Chondrocyte (in vitro differentiated cells): ENCODE measurements around the gene PDE9A. TPM values are rescaled to one million over a fixed set of nuclear protein-coding genes. Genes with fewer than 3 reads are reported as not detected.

Source experiments
- DNase-seq: peaks from one replicate; pipeline ENCODE4 v3.0.0; 2021; ENCODE audit warnings: mixed read lengths, low spot score
- H3K27ac Mint-ChIP-seq: one replicate; pipeline ENCODE4 v1.8.0; 2021; ENCODE audit warnings: mild to moderate bottlenecking, moderate library complexity, mixed read lengths; ENCODE audit not compliant: unreplicated experiment
- H3K27me3 Mint-ChIP-seq: 2 replicates; pipeline ENCODE4 v1.8.0; 2021; ENCODE audit warnings: low read depth, mixed read lengths
- H3K36me3 Mint-ChIP-seq: 2 replicates; pipeline ENCODE4 v1.8.0; 2021; ENCODE audit warnings: low read depth, mixed read lengths
- H3K4me1 Mint-ChIP-seq: 2 replicates; pipeline ENCODE4 v1.8.0; 2021; ENCODE audit warnings: low read depth, mild to moderate bottlenecking, mixed read lengths
- H3K4me3 Mint-ChIP-seq: one replicate; pipeline ENCODE4 v1.8.0; 2021; ENCODE audit warnings: mild to moderate bottlenecking, moderate library complexity, mixed read lengths; ENCODE audit not compliant: unreplicated experiment
- H3K9me3 Mint-ChIP-seq: 2 replicates; pipeline ENCODE4 v1.8.0; 2021; ENCODE audit warnings: low read depth, mixed read lengths
- total RNA-seq: library from RNA; stranded (reverse); gene quantifications from 3 replicates; pipeline ENCODE4 v1.2.1, GENCODE V29; 2021
- TF ChIP-seq, protein P1 (sequence below): fragments of 200-600 bp; sonication (generic); IDR thresholded peaks from 2 replicates; pipeline ENCODE4 v1.5.0; 2021; ENCODE audit warnings: antibody characterized with exemption, mild to moderate bottlenecking, moderate library complexity

PDE9A gene
- total RNA-seq, 1 donor from 2014 or later: 0.60 TPM

DNA sequence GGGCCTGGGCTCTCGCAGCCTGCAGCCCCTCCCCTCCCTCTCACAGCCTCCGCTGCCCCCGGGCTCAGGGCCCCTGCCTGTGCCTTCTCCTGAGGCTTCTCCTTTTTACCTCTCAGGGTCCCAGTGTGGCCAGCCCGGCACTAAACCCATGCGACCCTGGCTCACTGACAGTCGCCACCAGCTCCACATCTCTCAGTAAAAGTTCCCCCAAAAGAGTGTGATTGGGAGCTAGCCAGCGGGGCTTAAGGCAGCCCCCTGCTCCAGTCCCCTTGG is 26.6 kb downstream of the PDE9A start:
- Mint-ChIP-seq H3K27ac (no peak overlapping the region), H3K36me3 (no peaks in the 10 kb centered on the region), H3K27me3 (peaks cover 55% of the 10 kb centered on the region), H3K9me3 (no peaks in the 10 kb centered on the region), H3K4me3 (no peak overlapping the region), H3K4me1 (peaks cover 27% of the 10 kb centered on the region)
- DNase-seq: no peak
- TF ChIP-seq, protein P1, sequence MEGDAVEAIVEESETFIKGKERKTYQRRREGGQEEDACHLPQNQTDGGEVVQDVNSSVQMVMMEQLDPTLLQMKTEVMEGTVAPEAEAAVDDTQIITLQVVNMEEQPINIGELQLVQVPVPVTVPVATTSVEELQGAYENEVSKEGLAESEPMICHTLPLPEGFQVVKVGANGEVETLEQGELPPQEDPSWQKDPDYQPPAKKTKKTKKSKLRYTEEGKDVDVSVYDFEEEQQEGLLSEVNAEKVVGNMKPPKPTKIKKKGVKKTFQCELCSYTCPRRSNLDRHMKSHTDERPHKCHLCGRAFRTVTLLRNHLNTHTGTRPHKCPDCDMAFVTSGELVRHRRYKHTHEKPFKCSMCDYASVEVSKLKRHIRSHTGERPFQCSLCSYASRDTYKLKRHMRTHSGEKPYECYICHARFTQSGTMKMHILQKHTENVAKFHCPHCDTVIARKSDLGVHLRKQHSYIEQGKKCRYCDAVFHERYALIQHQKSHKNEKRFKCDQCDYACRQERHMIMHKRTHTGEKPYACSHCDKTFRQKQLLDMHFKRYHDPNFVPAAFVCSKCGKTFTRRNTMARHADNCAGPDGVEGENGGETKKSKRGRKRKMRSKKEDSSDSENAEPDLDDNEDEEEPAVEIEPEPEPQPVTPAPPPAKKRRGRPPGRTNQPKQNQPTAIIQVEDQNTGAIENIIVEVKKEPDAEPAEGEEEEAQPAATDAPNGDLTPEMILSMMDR: no peak

DNA sequence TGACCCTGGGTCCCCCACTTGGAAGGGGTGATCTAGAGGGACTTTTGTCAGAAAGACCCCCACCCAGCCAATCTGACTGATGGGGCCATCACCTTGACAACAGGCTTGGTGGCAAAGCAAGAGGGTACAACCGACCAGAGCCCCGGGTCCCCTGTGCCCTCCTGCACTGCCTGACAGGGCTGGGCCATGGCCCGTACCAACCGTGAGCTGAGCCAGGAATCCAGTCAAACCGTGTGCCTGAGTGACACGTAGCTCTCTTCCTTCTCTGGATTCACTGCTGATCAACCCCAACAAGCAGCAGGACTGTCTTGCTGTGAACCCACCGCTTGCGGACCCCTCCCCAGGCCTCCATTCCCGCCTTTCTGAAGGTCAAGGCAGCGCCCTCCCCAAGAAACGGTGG is 27.0 kb downstream of the PDE9A start:
- Mint-ChIP-seq H3K36me3 (no peaks in the 10 kb centered on the region), H3K4me1 (peaks cover 23% of the 10 kb centered on the region), H3K9me3 (no peaks in the 10 kb centered on the region), H3K27me3 (peaks cover 52% of the 10 kb centered on the region), H3K4me3 (no peak overlapping the region), H3K27ac (no peak overlapping the region)
- TF ChIP-seq, protein P1: no peak
- DNase-seq: no peak

DNA sequence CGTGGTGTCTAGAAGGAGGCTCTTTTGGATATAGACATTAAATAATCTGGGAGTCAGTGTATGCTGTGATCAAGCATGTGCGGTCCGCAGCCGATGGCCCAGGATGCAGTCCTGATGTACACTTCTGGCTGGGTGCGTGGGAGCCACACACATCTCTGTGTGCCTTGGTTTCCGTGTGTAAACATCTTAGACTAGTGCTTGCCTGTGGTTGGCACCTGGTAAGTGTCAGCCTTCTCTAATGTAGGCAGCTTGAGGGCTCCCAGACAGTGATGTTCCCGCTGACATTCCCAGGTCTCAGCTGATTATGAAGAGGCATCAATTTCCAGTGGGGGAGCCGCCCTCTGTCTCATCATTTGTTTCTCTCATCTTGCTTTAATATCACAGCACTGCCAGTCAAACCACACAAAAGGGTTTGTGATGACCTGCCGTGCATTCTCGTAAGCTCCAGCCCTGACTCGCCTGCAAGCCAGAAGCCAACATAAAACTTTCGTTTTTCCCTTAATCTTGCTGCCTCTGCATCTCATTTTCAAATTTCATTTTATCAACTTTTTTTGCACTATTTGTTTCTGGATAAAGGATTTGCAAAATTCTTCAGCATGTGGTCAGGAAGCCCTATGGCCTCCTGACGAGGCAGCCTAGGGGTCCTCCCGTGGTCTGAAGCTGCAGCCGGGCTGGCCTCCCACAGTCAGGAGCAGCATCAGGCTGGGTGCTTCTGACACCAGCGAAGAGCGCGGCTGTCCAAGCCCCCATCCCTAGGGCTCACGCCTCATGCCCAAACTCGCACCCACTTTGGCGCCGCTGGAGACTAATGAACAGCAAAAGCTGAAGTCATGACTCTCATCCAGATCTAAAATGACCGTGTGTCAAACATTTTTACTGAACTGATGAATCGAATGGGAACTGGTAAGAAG is 28.1 kb downstream of the PDE9A start:
- H3K27ac Mint-ChIP-seq: no peak overlapping the region
- H3K9me3 Mint-ChIP-seq: no peaks in the 10 kb centered on the region
- H3K4me3 Mint-ChIP-seq: no peak overlapping the region
- H3K36me3 Mint-ChIP-seq: no peaks in the 10 kb centered on the region
- TF ChIP-seq, protein P1: no peak
- H3K4me1 Mint-ChIP-seq: peaks cover 15% of the 10 kb centered on the region
- peaks cover 44% of the 10 kb centered on the region for H3K27me3 Mint-ChIP-seq
- no peak for DNase-seq

DNA sequence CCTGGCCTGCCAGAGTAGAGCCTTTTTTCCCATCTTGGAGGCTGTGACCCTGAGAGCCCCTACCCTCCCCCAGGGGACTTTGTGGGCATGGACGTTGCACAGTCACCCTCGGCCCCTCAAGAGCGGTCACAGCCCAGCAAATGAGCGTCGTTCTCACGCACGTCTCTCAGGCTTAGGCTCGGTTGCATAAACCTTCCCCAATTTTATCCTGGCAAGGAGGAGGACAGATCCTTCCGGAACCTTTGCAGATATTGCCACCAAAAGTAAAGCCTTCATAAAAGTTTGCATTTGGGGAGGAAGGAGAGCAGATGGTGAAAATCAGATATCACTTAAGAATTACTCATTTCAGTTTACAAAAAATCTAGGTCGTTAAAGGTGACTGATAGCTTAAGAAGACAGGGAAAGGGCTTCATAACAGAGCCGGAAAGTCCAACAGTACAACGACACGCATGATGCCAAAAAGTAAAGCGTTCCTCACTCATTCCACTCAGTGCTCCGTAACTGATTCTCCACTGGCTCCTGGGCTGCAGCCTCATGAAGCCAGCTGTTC is 29.3 kb downstream of the PDE9A start:
- DNase-seq: no peak
- H3K27ac Mint-ChIP-seq: no peak overlapping the region
- H3K9me3 Mint-ChIP-seq: no peaks in the 10 kb centered on the region
- H3K27me3 Mint-ChIP-seq: peaks cover 52% of the 10 kb centered on the region
- TF ChIP-seq, protein P1: no peak
- peaks cover under 1% of the 10 kb centered on the region for H3K36me3 Mint-ChIP-seq
- no peak overlapping the region for H3K4me3 Mint-ChIP-seq
- H3K4me1 Mint-ChIP-seq: peaks cover 10% of the 10 kb centered on the region

DNA sequence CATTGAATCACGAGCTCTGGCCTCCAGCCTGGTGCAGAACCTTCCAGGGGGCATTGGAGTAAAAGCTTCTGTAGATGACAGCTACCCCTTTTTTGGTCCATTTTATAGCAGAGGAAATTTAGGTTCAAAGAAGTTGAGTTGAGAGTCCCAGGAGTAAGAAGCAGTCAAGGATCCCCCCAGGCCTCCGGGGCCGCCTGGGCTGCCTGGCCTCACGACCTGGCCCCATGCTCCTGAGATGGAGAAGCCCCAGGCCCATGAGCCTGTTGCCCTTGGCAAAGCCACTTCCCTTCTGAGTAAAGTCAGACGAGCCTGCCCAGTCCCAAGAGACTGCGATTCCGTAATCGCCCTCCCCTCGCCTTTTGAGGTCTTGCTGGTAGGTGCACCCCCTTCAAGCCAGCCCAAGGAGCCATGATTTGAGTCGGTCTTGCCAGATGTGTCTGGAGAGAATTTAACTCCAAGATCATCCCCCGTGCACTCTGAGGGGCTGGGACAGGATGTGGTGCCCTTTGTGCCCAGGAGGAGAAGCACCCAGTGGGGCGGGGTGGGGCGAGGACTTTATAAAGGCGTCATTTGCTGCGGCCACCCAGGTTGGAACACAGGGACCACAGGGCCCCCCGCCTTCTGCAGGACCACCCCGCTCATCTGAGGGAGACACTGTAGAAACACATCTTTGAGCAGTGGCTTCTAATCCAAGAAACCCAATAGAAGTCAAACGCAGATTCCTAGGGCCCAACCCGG is 30.1 kb downstream of the PDE9A start:
- no peak for DNase-seq
- no peak overlapping the region for H3K27ac Mint-ChIP-seq
- peaks cover 3% of the 10 kb centered on the region for H3K36me3 Mint-ChIP-seq
- no peak overlapping the region for H3K4me3 Mint-ChIP-seq
- no peaks in the 10 kb centered on the region for H3K9me3 Mint-ChIP-seq
- peaks cover 2% of the 10 kb centered on the region for H3K4me1 Mint-ChIP-seq
- TF ChIP-seq, protein P1: no peak
- H3K27me3 Mint-ChIP-seq: peaks cover 52% of the 10 kb centered on the region
